VCaP (cell line): Measurements from ENCODE around the gene HNRNPL.

Experiments
- H3K27ac ChIP-seq: fragments of 450-650 bp; 2 replicates; pipeline ENCODE4 v1.5.1; 2017
- CTCF ChIP-seq: fragments of 450-650 bp; conservative IDR thresholded peaks from 2 replicates; pipeline ENCODE4 v1.5.1; 2017; ENCODE audit warnings: mild to moderate bottlenecking, moderate library complexity

The HNRNPL gene

GRCh38 chr19:38836159-38836982, 13.4 kb downstream of the HNRNPL start:
- TF ChIP-seq CTCF = no peak
- H3K27ac ChIP-seq = peak overlapping the region; percentile 100

- no peak for TF ChIP-seq CTCF
- H3K27ac ChIP-seq = peak overlapping the region; percentile 100
These were observed 15.2 kb downstream of the HNRNPL start for GRCh38 chr19:38834590-38834989.

- H3K27ac ChIP-seq = peak overlapping the region; percentile 100
- TF ChIP-seq CTCF = no peak
These were observed 15.7 kb downstream of the HNRNPL start for GRCh38 chr19:38834104-38834490.

GRCh38 chr19:38833092-38833425, 16.7 kb downstream of the HNRNPL start:
- peak overlapping the region; percentile 100 for H3K27ac ChIP-seq
- no peak for TF ChIP-seq CTCF

GRCh38 chr19:38831142-38831605, 18.6 kb downstream of the HNRNPL start:
- H3K27ac ChIP-seq = peak overlapping the region; percentile 100
- no peak for TF ChIP-seq CTCF

- peak overlapping the region; percentile 100 for H3K27ac ChIP-seq
- no peak for TF ChIP-seq CTCF
These were observed 19.6 kb downstream of the HNRNPL start for GRCh38 chr19:38830039-38830733.

- H3K27ac ChIP-seq = peak overlapping the region; percentile 100; the same call in 1 of the 2 replicates
These were observed 20.6 kb downstream of the HNRNPL start for GRCh38 chr19:38829203-38829602.
